ENCODE data around the gene TMPRSS2.

- no peak for TF ChIP-seq CTCF (IDR thresholded peaks at IDR 0.05)
- no peak for TF ChIP-seq POLR2A (IDR thresholded peaks at IDR 0.05)
Measured at GRCh38 chr21:41429925-41430491, 78.0 kb downstream of the TMPRSS2 start.

Measured in breast epithelium (tissue), 3 donors.